ENCODE results near the gene KLHDC8B.
"Not testable (repeated sequence)": the region's sequence is repeated elsewhere in the genome, so short reads cannot be mapped to it uniquely, and the experiment has no call there.

KLHDC8B gene

DNA sequence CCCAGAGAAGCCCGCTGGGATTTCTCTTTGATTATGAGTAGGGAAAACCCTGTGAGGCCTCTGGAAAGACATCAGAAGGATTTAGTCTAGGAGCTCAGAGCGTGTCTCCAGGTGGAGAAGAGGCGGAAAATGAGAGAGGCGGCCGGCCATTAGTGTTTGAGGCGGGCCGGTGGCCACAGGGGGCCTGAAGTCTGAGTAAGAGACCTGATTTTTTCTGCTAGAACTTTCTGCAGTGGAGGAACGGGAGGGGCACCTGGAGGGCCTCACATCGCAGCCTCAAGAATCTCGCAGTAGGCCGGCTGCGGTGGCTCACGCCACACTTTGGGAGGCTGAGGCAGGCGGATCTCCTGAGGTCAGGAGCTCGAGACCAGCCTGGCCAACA, 28.5 kb downstream of the KLHDC8B start:
- no peak overlapping the region for H3K4me3 ChIP-seq (ENCODE audit: low read depth, low read length)
- no peak for DNase-seq (ENCODE audit: low read depth)

GRCh38 chr3:49213541-49213943, 42.1 kb downstream of the KLHDC8B start:
- DNase-seq (ENCODE audit: low read depth), result no peak
- no peak overlapping the region for H3K4me3 ChIP-seq (ENCODE audit: low read depth, low read length)
- TF ChIP-seq, protein P1, sequence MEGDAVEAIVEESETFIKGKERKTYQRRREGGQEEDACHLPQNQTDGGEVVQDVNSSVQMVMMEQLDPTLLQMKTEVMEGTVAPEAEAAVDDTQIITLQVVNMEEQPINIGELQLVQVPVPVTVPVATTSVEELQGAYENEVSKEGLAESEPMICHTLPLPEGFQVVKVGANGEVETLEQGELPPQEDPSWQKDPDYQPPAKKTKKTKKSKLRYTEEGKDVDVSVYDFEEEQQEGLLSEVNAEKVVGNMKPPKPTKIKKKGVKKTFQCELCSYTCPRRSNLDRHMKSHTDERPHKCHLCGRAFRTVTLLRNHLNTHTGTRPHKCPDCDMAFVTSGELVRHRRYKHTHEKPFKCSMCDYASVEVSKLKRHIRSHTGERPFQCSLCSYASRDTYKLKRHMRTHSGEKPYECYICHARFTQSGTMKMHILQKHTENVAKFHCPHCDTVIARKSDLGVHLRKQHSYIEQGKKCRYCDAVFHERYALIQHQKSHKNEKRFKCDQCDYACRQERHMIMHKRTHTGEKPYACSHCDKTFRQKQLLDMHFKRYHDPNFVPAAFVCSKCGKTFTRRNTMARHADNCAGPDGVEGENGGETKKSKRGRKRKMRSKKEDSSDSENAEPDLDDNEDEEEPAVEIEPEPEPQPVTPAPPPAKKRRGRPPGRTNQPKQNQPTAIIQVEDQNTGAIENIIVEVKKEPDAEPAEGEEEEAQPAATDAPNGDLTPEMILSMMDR (IDR thresholded peaks at IDR 0.05; ENCODE audit: insufficient read depth, low read depth, low read length, missing control alignments), result no peak

More for the DNA sequence above, 28.5 kb downstream of the KLHDC8B start:
- TF ChIP-seq, protein P1 (IDR thresholded peaks at IDR 0.05; ENCODE audit: insufficient read depth, low read depth, low read length, missing control alignments), result no peak

- H3K4me3 ChIP-seq (ENCODE audit: low read depth, low read length), result no peak overlapping the region
- no peak for DNase-seq (ENCODE audit: low read depth)
- TF ChIP-seq, protein P1 (IDR thresholded peaks at IDR 0.05; ENCODE audit: insufficient read depth, low read depth, low read length, missing control alignments), result no peak
Observed at GRCh38 chr3:49213998-49214397, 42.6 kb downstream of the KLHDC8B start.

DNA sequence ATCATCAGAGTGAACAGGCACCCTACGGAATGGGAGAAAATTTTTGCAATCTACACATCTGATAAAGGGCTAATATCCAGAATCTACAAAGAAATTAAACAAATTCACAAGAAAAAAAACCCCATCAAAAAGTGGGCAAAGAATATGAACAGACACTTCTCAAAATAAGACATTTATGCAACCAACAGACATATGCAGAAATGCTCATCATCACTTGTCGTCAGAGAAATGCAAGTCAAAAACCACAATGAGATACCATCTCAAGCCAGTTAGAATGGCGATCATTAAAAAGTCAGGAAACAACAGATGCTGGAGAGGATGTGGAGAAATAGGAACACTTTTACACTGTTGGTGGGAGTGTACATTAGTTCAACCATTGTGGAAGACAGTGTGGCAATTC, 45.3 kb downstream of the KLHDC8B start:
- not testable (repeated sequence) for H3K4me3 ChIP-seq (ENCODE audit: low read depth, low read length); DNase-seq (ENCODE audit: low read depth)

DNA sequence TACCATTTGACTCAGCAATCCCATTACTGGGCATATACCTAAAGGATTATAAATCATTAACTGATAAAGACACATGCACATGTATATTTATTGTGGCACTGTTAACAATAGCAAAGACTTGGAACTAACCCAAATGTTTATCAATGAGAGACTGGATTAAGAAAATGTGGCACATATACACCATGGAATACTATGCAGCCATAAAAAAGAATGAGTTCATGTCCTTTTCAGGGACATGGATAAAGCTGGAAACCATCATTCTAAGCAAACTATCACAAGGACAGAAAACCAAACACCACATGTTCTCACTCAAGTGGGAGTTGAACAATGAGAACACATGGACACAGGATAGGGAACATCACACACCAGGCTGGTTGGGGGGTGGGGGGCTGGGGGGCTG, 45.7 kb downstream of the KLHDC8B start:
- H3K4me3 ChIP-seq (ENCODE audit: low read depth, low read length); DNase-seq (ENCODE audit: low read depth): not testable (repeated sequence)

DNA sequence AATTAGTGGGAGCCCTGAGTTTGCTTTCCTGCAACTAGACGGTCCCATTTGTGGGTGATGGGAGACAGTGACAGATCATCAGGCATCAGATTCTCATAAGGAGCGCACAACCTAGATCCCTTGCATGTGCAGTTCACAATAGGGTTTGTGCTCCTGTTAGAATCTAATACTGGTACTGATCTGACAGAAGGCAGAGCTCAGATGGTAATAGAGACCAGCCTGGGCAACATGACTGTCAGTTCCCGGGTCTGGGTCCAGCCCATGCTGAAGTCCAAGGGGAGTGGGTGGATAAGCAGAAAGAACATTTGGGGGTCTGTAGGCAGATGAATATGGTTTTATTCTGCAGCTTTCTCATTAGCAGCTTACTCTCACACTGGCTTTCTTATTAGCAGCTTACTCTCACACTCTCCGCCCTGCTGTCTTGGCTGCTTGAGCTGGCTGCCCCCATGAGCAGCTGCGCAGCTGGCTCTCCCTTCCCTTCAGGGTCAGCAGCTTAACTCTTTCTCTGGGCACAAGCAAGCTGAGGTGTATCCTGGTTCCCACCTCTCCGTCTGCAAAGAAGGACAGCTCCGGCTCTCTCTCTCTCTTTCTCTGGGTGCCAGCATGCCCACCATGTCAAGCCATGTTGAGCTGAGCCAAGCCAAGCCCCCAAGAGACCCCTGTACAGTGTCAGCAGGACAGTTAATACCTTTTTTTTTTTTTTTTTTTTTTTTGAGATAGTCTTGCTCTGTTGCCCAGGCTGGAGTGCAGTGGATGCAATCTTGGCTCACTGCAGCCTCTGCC, 46.5 kb downstream of the KLHDC8B start:
- TF ChIP-seq, protein P1 (IDR thresholded peaks at IDR 0.05; ENCODE audit: insufficient read depth, low read depth, low read length, missing control alignments), result no peak
- no peak overlapping the region for H3K4me3 ChIP-seq (ENCODE audit: low read depth, low read length)
- no peak for DNase-seq (ENCODE audit: low read depth)

- H3K4me3 ChIP-seq (ENCODE audit: low read depth, low read length); DNase-seq (ENCODE audit: low read depth): not testable (repeated sequence)
Observed at GRCh38 chr3:49218471-49218989, 47.1 kb downstream of the KLHDC8B start.

DNA sequence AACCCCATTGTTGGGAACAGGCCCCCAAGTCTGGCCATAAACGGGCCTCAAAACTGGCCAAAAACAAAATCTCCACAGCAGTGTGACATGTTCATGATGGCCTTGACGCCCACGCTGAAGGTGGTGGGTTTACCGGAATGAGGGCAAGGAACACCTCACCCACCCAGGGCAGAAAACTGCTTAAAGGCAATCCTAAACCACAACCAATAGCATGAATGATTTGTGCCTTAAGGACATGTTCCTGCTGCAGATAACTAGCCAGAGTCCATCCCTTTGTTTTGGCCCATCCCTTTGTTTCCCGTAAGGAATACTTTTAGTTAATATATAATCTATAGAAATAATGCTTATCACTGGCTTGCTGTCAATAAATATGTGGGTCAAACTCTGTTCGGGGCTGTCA, 47.7 kb downstream of the KLHDC8B start:
- no peak overlapping the region for H3K4me3 ChIP-seq (ENCODE audit: low read depth, low read length)
- TF ChIP-seq, protein P1 (IDR thresholded peaks at IDR 0.05; ENCODE audit: insufficient read depth, low read depth, low read length, missing control alignments), result no peak
- no peak for DNase-seq (ENCODE audit: low read depth)

DNA sequence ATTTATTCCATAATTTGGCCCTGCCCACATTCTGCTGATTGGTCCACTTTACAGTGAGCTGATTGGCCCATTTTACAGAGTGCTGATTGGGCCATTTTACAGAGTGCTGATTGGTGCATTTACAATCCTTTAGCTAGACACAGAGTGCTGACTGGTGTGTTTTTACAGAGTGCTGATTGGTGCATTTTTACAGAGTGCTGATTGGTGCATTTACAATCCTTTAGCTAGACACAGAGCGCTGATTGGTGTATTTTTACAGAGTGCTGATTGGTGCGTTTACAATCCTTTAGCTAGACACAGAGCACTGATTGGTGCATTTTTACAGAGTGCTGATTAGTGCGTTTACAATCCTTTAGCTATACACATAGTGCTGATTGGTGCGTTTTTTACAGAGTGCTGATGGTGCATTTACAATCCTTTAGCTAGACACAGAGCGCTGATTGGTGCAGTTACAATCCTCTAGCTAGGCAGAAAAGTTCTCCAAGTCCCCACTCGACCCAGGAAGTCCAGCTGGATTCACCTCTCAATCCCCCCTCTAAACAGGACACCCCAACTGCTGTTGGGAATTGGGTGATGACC, 49.7 kb downstream of the KLHDC8B start:
- not testable (repeated sequence) for DNase-seq (ENCODE audit: low read depth); H3K4me3 ChIP-seq (ENCODE audit: low read depth, low read length)
